ENCODE data around the gene SERP2.

The SERP2 gene

DNA sequence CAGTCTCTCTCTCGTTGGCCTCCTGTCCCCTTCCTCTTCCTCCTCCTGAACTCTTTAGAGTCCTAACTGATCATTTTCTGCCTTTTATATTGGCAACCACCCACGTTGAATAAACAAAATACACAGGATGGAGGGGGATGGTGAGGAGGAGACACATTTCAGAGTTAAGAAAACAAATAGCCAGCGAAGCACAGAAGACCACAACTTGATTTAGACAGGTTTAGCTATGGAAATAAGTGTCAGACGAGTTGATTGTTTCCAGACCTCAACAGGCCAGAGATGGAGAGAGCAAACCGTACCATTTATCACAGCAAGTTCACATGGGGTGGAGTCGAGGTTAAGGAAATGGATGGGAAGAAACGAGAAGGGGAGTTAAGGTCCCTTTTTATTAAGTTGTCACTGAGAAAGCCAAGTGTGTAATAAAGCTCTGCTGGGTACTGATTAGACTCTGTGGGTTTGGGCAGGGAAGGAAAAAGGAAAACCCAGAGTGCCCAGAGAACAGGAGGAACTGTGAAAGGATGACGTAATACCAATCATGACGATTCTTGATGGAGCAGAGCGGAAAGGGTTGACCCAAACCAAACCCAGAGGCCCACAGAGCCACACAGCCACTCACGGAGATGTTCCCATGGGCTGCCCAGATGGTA is 11.1 kb upstream of the SERP2 start:
- DNase-seq, result no peak

- DNase-seq, result no peak
These were observed 9.8 kb upstream of the SERP2 start for GRCh38 chr13:44363631-44364344.

GRCh38 chr13:44364345-44365000 is 9.2 kb upstream of the SERP2 start:
- no peak for DNase-seq

- DNase-seq, result no peak
These were observed 8.6 kb upstream of the SERP2 start for GRCh38 chr13:44365008-44365407.

GRCh38 chr13:44365899-44366298 is 7.7 kb upstream of the SERP2 start:
- DNase-seq, result no peak

DNA sequence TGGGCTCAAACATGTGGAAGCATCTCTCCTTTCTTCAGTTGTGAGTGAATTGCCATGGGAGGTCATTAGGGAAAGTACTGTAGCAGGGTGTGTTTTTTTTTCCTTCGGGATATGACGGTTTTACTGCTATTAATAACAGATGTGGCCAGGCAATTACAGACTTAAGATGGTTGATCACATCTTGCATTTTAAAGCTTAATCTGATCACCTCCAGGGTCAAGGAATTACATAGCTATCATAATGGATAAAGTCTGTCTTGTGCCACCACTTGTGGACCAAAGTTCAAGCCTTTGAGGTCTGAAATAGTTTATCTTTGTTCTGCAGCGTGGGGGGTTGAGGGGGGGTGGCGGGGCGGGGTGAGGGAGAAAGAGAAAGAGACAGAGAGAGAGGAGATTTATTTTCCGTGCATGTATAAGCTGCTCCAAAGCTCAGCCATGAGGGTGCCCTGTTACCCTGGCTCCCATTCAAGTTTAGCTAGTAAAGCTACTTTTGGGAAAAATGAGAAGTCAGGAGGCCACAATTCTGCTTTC is 5.5 kb upstream of the SERP2 start:
- DNase-seq, result no peak

DNA sequence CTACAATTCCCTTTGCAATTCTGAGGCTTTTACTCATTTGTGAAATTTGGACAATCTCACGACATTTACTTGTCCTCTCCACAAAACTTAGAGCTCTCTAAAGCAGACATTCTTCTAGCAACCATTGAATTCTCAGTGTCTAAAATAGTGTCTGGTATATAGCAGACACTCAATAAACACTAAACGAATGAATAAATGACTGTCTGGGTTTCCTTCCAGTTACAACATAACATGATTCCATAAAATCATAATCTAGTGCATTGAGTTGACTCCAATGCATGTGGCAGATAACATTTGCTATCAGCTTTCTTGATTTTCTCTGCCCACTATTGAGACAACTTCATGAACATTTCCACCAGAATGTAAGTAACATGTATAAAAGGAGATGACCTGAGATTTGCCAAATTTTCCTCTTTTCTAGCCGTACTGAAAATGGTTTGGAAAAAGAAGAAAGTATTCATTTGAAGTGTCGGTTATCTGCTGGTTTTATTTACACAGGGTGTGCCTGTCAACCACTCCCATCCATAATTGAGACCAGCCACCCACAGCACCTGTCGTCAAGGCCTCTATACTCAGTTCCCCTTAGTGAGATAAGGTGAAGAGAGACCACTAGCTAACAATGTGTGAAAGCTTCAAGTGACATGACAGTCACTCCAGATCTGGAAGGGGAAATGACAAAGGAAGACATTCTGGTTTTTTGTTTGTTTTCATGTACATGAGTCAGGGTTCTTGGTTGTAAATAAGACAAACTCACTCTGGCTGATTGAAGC is 4.8 kb upstream of the SERP2 start:
- no peak for DNase-seq

DNA sequence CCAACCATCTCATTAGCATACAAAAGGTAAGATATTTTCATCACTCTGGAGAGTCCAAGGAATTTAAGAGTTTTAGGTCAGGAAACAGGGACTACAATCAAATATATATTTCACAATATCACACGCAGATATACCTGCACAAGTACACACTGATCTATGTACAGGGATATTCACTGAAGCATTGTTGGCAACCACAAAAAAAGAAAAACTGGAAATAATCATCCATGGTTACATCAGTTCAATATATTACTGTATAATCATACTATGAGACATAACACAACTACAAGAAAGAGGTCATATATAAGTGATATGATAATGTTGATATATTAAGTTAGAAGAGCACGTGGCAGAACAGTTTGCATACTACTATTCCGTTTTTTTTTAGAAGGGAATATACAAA is 2.2 kb upstream of the SERP2 start:
- DNase-seq, result no peak

DNA sequence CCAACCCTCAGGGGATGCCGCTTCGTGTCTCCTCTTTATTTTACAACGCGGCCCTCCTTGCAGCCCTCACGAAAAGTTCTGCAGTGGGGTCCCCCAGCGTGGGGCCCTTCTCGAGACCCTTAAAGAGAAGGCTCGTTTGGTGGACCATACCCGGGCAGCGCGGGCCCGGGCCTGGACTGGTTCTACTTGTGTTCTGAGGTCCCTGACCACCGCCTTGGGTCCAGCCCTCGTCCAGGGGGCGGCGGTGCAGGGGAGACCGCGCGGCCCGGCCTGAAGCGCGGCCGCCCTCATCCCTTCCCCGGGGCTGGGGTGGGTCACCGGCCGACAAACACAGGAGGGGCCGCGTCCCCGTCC is 400 bp upstream of the SERP2 start:
- DNase-seq, result no peak

DNA sequence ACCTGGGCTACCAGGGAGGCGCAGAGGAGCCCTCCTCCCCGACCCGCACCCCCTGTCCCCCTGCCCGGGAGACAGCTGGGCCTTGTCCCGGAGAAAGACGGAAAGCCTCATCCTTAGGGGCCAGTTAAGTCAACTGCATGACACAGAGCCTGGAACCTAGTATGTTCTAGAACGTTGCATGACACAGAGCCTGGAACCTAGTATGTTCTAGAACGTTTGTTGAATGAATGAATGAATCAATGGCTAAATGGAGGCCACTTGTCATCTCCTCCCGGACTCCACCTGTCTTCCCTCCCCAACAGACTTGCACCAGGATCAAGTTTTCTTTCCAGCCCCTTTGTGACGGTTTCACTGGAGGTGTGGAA is 706 bp downstream of the SERP2 start:
- no peak for DNase-seq

DNA sequence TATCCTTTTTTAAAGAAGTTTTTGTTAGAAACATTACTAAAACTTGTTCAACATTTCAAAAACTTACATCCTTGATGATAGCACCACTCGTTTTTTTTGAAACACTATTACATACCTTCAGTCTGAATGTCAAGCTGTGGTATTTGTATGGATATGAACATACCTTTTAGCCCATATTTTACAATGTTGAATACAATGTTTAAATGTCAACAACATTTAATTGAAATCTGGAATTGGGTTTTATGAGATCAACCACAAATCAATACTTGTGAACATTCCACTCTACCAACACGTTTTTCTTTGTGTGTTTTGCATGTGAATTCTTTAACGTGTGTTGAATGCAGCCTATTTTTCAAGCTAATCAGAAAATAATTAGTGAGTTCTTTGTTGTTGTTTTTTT is 4.7 kb downstream of the SERP2 start:
- DNase-seq, result no peak

DNA sequence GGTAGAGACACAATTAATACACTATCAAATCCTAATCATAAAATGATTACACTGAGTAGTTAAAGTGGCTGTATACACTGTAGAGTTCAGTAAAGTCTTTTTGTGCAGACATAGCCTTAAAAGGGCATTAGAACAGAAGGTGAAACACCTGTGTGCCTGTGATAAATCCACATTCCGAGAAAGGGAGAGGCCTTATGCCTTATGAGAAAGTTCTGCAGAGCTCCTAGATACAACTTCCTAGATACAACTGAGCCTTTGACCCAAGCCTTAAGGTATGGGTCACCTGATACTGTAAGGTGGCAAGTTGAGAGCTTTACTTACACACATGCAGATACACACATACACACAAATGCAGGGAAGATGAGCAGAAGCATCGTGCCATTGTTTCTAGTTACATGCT is 6.3 kb downstream of the SERP2 start:
- DNase-seq, result no peak

- DNase-seq, result no peak
These were observed 7.0 kb downstream of the SERP2 start for GRCh38 chr13:44380404-44381165.

GRCh38 chr13:44382635-44383145 is 9.1 kb downstream of the SERP2 start:
- no peak for DNase-seq

- DNase-seq, result no peak
These were observed 10.3 kb downstream of the SERP2 start for GRCh38 chr13:44383945-44384344.

- DNase-seq, result no peak
These were observed 11.2 kb downstream of the SERP2 start for GRCh38 chr13:44384778-44385177.

DNA sequence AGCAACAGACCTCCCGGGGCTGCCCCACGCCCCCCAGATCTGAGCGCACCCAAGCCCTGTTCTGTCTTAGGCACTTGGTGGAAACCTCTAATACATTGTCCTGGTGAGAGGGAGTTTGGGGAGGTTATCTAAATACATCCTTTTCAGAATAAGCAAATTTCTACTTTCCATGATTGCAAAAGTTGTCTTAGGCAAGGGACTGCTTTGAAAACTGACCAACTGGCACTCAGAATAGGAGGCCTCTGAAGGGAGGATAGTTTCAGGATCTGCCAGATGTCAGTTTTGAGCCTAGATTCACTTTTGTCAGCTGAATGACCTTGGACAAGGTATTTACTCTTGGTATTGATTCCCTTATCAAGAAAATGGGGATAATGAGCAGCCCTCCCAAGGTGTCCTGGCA is 11.8 kb downstream of the SERP2 start:
- DNase-seq, result no peak

- DNase-seq, result no peak
These were observed 12.2 kb downstream of the SERP2 start for GRCh38 chr13:44385847-44386246.

GRCh38 chr13:44386913-44387556 is 13.4 kb downstream of the SERP2 start:
- no peak for DNase-seq

DNA sequence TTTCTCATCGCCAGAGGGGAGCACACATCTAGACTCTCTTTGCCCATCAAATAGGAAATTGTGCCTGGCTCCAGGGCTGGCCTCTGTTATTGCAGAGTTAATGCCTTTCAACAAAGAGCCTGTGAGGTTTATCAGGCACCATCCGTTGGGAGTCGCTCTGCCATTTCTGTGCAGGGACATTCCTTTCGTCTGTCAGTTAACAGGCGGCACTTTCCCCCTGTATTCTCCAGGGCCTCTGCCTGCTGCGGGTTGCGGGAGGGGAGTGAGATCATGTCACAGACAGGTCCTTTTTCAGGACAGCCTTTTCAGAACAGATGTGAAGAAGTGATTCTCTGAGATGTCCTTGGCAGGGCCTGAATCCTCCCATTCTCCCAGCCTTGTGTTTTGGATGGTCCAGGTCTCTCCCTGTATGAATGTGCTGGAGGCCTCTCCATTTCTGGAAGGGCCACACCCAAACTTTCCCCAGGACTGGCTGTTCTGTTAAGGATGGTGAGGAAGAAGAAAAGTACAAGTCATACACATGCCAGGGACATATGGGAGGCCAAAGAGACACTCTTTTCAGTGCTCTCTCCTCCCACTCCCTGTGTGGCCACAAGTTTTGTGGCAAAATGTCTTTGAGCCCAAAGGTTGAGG is 14.9 kb downstream of the SERP2 start:
- DNase-seq, result no peak

GRCh38 chr13:44389060-44389666 is 15.5 kb downstream of the SERP2 start:
- no peak for DNase-seq
